HG02798 (cell line): ENCODE measurements around the gene ITGA11.

ENCODE experiments used
- ATAC-seq: cut with Tn5 transposase; IDR thresholded peaks from one replicate; pipeline ENCODE4 v1.9.1; 2021; ENCODE audit warnings: mild to moderate bottlenecking; ENCODE audit not compliant: unreplicated experiment, poor library complexity

The ITGA11 gene

DNA sequence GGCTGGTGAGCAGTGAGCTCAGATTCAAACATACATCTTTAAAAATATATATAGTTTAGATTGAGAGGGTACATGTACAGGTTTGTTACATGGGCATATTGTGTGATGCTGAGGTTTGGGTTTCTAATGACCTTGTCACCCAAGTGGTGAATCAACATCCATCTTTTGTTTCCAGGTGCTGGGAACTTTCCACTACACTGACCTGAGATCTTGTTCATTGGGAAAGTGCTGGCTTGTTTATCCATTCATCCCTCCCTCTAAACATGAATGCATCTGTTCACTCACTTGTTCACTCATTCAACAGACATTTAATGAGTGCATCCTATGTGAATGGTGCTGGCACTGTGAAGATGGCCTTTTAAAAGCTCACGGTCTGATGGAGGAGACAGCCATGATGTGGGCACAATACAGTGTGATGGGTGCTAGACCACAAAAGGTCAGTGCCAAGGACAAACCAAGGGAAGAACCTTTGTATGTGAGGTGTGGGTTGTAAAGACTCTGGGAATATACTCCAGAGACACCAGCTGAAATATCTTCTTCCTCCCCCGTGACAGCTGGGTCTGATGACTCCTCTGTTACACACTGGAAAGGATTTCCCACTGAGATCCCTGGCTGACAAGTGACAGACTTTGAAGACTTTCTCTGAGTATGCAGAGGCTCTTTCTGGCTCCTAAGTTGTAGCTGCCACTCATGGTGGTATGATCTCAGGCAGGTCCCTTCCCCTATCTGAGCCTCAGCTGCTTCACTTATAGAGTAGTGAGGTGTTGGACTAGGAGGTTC, 16.2 kb upstream of the ITGA11 start:
- no peak for ATAC-seq

DNA sequence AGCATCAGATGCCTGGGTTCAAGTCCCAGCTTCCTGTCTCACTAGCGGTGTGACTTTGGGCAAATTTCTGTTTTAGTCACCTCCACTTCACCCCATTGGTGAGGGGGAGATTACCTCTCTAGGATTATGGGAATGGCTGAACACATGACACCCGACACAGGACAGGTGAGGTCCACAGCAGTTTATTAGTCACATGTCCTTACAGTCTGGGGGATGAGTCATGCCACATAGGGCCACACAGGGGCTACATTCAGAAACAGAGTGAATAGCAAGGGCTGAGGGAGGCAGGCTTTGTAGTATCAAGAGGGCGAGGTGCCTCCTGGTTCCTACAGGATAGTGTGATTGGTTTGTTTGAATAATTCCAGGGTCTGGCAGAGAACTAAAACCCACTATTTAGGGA, 15.2 kb upstream of the ITGA11 start:
- no peak for ATAC-seq

DNA sequence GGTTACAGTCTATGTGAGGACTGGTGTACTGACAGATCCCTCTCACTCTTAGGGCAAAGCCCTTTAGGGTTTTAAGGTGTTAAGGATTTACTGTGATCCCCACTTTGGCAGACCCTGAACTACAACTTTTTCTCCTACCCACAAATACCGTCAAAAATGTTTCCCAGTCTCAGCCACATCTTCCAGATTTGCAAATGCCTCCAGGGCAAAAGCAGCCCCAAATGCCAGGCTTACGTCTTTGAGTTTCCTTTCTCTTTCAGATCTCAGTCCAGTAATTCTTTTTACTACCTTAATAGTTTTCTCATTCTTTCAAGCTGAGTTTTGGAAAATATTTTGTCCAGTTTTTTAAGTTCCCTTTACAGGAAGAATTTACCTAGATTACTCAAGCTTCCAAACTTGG, 13.4 kb upstream of the ITGA11 start:
- no peak for ATAC-seq

GRCh38 chr15:68444336-68444735, 12.4 kb upstream of the ITGA11 start:
- ATAC-seq = no peak

- no peak for ATAC-seq
These were observed 10.9 kb upstream of the ITGA11 start for GRCh38 chr15:68442903-68443302.

GRCh38 chr15:68442041-68442440, 10.1 kb upstream of the ITGA11 start:
- ATAC-seq = no peak

DNA sequence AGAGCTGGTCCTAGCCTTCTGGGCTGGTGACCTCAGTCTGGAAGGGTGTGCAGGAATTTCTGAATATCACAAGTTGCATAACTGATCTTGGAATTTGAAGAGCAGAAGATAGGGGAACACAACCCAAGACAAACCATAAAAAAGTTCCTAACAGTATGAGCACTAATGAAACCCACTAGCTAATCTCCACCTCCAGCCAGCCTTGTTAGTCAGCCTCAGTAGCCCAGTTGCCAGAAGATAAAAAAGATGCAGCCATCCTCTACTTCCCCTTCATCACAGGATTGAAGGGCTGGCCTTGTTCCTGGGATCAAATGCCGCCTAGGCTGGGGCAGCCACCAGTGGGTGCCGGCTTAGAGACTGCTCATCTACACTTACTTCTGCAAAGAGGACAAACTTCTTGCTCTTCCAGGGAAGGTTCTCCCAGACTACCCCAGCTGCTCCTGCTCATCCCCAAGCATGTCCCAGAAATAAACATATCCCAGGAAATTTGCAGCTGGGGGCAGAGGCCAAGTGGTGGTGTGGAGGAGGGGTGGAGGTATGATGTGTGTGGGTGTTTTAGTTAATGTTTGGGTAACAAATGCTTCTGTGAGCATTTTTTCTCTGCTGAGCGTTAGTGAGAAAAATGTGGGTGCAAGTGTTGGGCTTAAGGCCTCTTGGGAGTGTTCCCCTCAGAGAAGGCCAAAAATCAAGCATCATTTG, 9.2 kb upstream of the ITGA11 start:
- no peak for ATAC-seq

GRCh38 chr15:68440136-68440535, 8.2 kb upstream of the ITGA11 start:
- no peak for ATAC-seq

DNA sequence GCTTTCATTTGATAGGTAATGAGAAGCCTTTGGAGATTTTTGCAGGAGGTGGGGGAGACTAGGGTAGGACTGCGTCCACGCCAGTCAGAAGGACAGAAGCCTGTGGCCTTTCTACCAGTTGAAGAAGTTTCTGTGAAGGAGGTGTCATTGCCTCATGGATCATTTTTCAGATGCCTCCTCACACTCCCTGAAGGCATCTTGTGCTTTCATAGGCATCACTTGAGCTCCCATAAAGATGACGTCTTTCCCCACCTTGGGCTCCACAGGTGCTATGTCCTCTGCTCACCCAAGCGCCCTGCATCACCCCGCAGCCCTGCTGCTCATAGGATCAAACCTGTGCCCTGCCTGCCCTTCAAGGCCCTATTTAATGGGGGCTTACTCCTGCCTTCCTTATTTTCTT, 7.5 kb upstream of the ITGA11 start:
- no peak for ATAC-seq

DNA sequence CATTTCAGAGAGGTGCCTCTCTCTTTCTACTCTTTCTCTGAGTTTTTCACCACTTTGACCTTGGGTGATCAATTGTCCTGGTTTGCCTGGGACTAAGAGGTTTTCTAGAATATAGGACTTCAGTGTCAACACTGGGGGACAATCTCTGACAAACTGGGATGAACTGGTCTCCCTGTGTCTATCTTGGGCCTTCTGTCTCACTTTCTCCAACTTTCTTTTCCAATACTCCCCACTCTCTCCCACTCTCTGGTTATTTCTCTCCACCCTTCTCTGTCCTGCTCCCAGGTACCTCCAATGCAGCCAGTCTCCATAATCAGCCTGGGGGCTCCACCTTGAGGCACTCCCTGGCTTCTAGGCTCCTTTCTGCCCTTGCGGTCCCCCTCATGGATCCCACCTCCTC, 4.7 kb upstream of the ITGA11 start:
- ATAC-seq = no peak

DNA sequence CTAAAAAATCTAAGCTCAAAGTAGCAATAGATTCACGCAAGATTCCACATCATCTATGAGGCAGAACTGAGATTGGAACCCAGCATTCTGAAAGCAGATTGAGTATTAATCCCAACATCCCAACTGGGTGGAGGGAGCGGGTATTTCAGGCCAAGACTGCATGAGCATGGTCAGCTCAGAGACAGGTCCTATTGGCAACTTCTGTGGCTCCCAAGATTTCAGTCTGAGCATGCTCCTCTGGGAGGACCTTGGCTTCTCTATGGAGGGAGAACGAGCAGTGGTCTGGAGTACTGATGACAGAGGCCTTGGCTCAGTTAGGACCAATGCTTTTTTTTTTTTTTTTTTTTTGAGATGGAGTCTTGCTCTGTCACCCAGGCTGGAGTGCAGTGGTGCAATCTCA, 4.0 kb upstream of the ITGA11 start:
- no peak for ATAC-seq

- ATAC-seq = no peak
These were observed 2.1 kb upstream of the ITGA11 start for GRCh38 chr15:68434021-68434420.

DNA sequence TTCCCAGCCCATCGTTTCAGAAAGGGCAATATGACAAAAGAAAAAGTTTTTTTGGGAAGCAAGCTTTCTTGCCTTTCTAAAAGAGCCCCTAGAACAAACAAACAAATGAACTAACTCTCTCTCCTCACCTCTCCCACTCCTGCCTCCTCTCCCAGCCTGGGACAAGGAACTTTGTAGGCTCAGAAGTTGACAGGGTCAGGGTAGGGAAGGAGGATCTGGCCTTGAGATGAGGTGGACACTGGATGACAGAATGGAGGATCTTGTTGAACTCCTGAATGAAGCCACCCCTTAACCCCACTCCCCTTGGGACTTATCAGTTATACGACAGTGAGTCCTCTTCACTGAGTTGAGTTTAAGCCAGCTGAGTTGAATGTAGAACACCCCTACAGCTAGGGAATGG, 1.6 kb upstream of the ITGA11 start:
- ATAC-seq = no peak

- ATAC-seq = no peak
These were observed 590 bp upstream of the ITGA11 start for GRCh38 chr15:68432441-68433064.

DNA sequence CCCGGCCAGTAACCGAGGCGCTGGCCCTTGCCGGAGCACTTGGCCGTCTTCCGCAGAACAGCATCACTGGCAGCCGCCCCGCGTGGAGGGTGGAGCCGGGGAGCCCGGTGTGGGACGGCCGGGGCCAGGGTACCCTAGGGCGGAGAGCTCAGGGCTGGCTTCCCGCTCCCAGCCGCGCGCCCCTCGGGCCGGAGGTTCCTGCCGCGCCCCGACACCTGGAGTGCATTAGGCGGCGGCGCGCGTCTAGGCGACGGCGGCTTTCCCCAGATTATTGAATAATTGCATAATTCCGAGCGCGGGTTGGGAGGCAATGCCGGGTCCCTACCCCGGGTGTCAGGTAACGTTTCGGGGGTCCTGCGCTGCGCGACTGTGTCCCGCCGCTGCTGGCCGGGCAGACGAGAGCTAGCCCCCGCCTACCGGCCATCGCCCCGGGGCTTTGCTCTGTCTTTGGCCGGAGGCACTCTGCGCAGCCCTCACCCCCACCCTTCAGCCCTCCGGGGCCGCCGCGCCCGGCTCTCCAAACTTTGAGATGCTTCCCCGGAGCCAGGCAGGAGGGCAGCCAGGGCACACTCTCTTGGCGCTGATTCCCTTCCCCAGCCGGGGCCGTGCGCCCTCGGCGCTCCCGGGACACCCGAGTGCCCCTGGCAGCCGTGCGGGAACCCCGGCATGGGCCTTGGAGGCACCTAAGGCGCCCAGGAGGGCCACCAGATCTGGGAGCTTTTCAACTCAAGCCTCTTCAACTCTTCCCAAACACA, 749 bp downstream of the ITGA11 start:
- no peak for ATAC-seq

DNA sequence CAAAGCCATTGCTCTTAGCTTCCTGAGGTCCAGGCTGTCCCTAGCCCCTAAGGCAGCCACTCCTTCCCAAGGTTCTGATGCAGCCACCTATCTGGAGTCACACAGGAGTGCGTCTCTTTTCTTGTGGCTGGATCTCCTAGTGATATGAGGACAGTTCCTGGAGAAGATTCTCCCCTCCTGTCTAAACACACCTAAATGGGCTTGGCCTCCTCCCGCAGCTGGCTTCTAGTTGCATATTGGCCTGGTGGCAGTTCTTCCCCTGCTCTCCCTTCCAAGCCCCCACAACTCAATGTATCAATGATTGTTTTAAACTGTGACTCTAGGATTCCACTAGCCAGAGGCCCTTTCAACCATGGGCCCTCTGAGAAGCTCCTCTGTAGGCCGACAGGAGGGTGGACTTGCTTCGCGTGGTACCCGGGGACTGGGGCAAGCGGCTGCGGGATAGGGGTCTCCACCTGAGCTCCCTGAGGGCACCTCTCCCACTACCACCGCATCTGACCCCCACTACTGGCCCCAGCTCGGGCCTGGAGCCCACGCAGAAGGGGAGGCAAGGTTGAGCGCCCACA, 1.4 kb downstream of the ITGA11 start:
- ATAC-seq = no peak

DNA sequence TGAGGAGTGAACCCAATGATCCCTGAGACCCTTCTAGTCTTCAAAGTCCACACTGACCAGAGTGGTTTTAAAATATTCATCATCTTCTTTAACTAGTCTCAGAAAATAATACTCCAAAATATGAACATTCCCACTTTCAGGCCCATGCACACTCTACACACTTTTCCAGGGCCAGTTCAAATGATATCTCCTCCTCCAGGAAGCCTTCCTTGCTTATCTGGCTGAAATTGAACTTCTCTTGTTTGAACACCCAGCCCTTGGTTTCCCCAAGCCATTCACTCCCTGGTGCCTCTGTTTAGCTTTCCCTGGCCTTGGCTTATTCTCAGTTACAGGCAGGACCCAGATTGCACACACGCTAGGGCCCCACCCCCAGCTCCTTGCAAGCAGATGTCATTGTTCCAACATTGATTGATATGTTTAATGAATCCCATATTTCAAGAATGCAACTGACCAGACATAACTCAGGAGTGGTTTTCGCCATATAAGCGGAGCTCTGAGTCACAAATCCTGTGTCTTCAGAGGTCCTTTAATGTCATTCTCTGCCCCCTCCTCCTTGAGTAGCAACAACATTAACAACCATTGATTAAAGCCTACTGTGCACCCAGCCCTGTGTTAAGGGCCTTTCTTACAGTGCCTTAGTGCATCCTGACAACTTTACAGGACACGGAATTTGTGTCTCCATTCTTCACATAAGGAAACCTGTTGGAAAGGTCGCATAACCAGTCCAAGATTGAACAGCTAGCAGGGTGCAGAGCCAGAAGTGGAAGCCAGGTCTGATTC, 2.1 kb downstream of the ITGA11 start:
- ATAC-seq = no peak

DNA sequence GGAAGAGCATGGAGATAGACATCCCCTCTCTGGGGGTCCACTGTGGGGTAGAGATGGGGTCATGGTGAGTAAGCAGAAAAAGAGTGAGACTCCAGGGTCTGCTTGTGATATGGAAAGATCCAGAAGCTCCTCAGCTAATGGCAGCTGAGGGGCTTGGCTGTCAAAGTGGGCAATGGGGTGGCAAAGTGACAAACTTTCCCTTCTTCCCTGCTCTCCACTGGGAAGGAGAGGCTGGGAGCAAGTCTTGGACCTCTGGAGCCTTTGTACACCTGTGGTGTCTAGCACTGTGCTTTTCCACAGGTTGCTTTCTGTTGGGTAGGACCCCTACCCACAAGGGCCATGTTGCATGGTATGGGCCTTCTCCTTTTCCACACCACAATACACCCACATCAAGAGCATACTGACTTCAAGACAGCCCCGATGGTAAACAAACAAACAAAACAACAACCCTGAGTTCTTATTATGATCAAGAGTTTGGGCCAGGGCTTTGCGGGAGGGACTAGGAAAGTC, 3.5 kb downstream of the ITGA11 start:
- ATAC-seq = no peak

GRCh38 chr15:68427963-68428362, 4.0 kb downstream of the ITGA11 start:
- no peak for ATAC-seq

GRCh38 chr15:68427366-68427765, 4.6 kb downstream of the ITGA11 start:
- no peak for ATAC-seq
